ENCODE results near the gene ICOS. TPM values are rescaled to one million over a fixed set of nuclear protein-coding genes. Genes with fewer than 3 reads are reported as not detected.

The ICOS gene
- total and polyA plus RNA-seq, 2 of the 8 experiments (the other 6 are each of a cell fraction or from before 2014, with no cell fraction given): not detected

GRCh38 chr2:203949228-203949627 is 12.7 kb downstream of the ICOS start:
- WGBS, 2 experiments (ENCODE audit: extremely low coverage in 1 of 2, insufficient coverage in 1 of 2, insufficient read length in 1 of 2, insufficient replicate concordance in 2 of 2, low coverage in 1 of 2, low lambda C conversion rate in 2 of 2, missing lambda C conversion rate in 1 of 2): 85% methylated on average over 2 of the region's 2 CpGs; no CpG with 5 or more reads in 1 of the 2 experiments

More at GRCh38 chr2:203949228-203949627, 12.7 kb downstream of the ICOS start:
- Histone ChIP-seq H3K4me3 (ENCODE audit: extremely low read depth in 1 of 4, insufficient read depth in 2 of 4, low read depth in 3 of 4, low read length in 4 of 4) (no peak overlapping the region), H3K4ac (replicated peaks; ENCODE audit: insufficient read length, low read depth, low read length) (no peak overlapping the region), H4K5ac (ENCODE audit: insufficient read length, low read depth, low read length) (no peak overlapping the region), H2BK15ac (ENCODE audit: low read length) (no peak overlapping the region), H2AFZ (ENCODE audit: low read length) (no peak overlapping the region), H3K23me2 (ENCODE audit: low read depth, low read length) (no peaks in the 10 kb centered on the region), H3K18ac (ENCODE audit: extremely low read depth, low read length) (no peak overlapping the region), H4K91ac (replicated peaks; ENCODE audit: insufficient read length, low read length) (no peak overlapping the region), H3K4me2 (ENCODE audit: insufficient read depth in 1 of 2, low read depth in 2 of 2, low read length in 2 of 2) (no peak overlapping the region), H3K79me1 (ENCODE audit: low read depth, low read length) (no peaks in the 10 kb centered on the region), H3K9ac (replicated peaks in 1 of 4; ENCODE audit: extremely low read depth in 1 of 4, low read depth in 3 of 4, low read length in 3 of 4) (no peak overlapping the region), H2BK20ac (ENCODE audit: low read length) (no peak overlapping the region), H3K23ac (ENCODE audit: insufficient read length) (no peak overlapping the region), H3K27me3 (replicated peaks in 1 of 4; ENCODE audit: control insufficient read depth in 3 of 4, extremely low read depth in 1 of 4, insufficient read depth in 3 of 4, low read length in 3 of 4) (peaks cover 0 to 1% (median 0%) of the 10 kb centered on the region in 4 experiments; a peak in 1 of 7 replicates), H4K8ac (ENCODE audit: extremely low read depth, insufficient read depth, low read length) (no peak overlapping the region), H3K27ac (ENCODE audit: low read depth, low read length) (no peak overlapping the region), H4K20me1 (replicated peaks in 1 of 2; ENCODE audit: control insufficient read depth in 1 of 2, insufficient read depth in 2 of 2, low read length in 2 of 2) (no peaks in the 10 kb centered on the region), H2BK120ac (replicated peaks; ENCODE audit: low read depth, low read length) (no peak overlapping the region), H3K4me1 (replicated peaks in 1 of 4; ENCODE audit: control insufficient read depth in 3 of 4, insufficient read depth in 4 of 4, low read length in 3 of 4) (no peaks in the 10 kb centered on the region), H3K14ac (ENCODE audit: insufficient read length) (no peak overlapping the region), H3K9me3 (ENCODE audit: insufficient read depth in 2 of 2, low read depth in 1 of 2, low read length in 1 of 2) (no peaks in the 10 kb centered on the region), H2BK12ac (ENCODE audit: low read depth, low read length) (no peak overlapping the region), H2AK5ac (ENCODE audit: low read depth, low read length) (no peak overlapping the region), H3K56ac (replicated peaks; ENCODE audit: insufficient read length, low read depth, low read length) (no peak overlapping the region), H3K79me2 (ENCODE audit: control insufficient read depth in 1 of 2, insufficient read depth in 2 of 2, low read length in 2 of 2) (no peaks in the 10 kb centered on the region), H2BK5ac (ENCODE audit: low read depth, low read length) (no peak overlapping the region), H3K36me3 (ENCODE audit: control insufficient read depth in 2 of 4, insufficient read depth in 4 of 4, low read length in 3 of 4) (no peaks in the 10 kb centered on the region)
- ChIA-PET POLR2A (ENCODE audit: partially characterized antibody) (no interaction called here), CTCF (ENCODE audit: partially characterized antibody) (interaction anchor here (0.6 kb wide), 1 partner anchor 1027 kb away, joined by 3 read pairs; no protein-coding TSS in a partner anchor)
- no peak for TF ChIP-seq NANOG (IDR thresholded peaks at IDR 0.05; ENCODE audit: insufficient read depth, low read depth, low read length, poor library complexity, severe bottlenecking)
- TF ChIP-seq CTBP2 (IDR thresholded peaks at IDR 0.05; ENCODE audit: borderline replicate concordance, insufficient read depth, insufficient read length, low read length): no peak
- TF ChIP-seq FOSL1 (IDR thresholded peaks at IDR 0.05; ENCODE audit: insufficient read depth, low read depth, low read length): no peak
- no peak for TF ChIP-seq JUN (IDR thresholded peaks at IDR 0.05; ENCODE audit: low read depth, low read length)
- no peak for TF ChIP-seq TAF7 (optimal IDR thresholded peaks at IDR 0.05; ENCODE audit: borderline replicate concordance, low read depth, low read length)
- TF ChIP-seq EGR1 (IDR thresholded peaks at IDR 0.05; ENCODE audit: borderline replicate concordance, low read depth, low read length): no peak
- TF ChIP-seq RBBP5 (IDR thresholded peaks at IDR 0.05; ENCODE audit: borderline replicate concordance, low read depth, low read length): no peak
- TF ChIP-seq RNF2 (IDR thresholded peaks at IDR 0.05; ENCODE audit: borderline replicate concordance, low read depth, low read length, missing control alignments, poor library complexity, severe bottlenecking): no peak
- no peak for TF ChIP-seq ATF3 (IDR thresholded peaks at IDR 0.05; ENCODE audit: insufficient read depth, low read depth, low read length)
- DNase-seq (ENCODE audit: low read depth in 1 of 2, low spot score in 2 of 2) (no peak), FAIRE-seq (no peak)

All from H1 (cell line).